Activated T-cell treated with anti-CD3 and anti-CD28 coated beads, Interleukin-2, amount 50 U/mL, for 1 hour (primary cell): ENCODE measurements around the gene NKD2.
"Not testable (repeated sequence)": the region's sequence is repeated elsewhere in the genome, so short reads cannot be mapped to it uniquely, and the experiment has no call there.

ENCODE experiments used
- DNase-seq: peaks from one replicate; pipeline ENCODE4 v3.0.0-alpha.2; 2020

NKD2 gene, protein sequence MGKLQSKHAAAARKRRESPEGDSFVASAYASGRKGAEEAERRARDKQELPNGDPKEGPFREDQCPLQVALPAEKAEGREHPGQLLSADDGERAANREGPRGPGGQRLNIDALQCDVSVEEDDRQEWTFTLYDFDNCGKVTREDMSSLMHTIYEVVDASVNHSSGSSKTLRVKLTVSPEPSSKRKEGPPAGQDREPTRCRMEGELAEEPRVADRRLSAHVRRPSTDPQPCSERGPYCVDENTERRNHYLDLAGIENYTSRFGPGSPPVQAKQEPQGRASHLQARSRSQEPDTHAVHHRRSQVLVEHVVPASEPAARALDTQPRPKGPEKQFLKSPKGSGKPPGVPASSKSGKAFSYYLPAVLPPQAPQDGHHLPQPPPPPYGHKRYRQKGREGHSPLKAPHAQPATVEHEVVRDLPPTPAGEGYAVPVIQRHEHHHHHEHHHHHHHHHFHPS

GRCh38 chr5:1008451-1009358, at the start of gene NKD2:
NKD2 (plus strand) TSS chr5:1008802; CDS start chr5:1009058, 256 bp downstream.
- peak; percentile 71 for DNase-seq

DNA sequence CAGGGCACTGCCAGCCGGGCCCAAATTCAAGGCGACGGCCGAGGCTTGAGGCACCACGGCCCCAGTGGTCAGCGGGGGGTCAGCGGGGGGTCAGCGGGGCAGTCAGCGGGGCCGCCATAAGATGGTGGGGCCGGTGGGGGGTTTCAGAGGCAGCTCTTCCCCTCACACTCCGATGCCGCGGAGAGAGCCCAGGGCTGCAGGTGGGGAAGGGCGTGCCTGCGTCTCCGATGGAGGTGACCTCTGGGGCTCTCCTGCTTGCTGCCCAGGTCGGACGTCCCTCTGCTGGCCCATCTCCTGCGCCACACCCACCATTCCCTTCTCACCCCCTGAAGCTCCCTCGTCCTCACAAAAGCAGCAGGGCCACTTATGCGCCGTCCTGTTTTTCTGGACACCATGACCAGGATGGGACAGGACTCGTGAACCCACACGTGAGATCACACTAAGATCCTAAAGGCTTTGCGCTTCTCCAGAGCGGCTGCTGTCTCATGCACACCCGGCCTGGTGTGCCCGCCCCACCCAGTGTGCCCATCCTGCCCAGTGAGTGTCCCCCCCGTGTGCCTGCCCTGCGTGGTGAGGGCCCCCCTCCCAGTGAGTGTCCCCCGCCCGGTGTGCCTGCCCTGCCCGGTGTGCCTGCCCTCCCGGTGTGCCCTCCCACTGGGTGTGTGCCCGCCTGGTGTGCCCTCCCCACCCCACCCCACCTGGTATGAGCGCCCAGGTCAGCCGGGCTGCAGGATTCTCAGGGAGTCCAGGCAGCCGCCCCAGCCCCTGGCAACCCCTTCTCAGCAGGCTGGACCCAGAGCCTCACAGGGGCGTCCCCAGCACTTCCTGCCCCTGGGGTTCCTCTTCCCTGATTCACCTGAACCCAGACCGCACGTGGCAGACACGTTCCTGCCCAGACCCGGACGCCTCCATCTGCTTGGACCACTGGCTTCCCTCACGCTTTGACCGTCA, 48.7 kb upstream of the NKD2 start:
- DNase-seq: no peak

DNA sequence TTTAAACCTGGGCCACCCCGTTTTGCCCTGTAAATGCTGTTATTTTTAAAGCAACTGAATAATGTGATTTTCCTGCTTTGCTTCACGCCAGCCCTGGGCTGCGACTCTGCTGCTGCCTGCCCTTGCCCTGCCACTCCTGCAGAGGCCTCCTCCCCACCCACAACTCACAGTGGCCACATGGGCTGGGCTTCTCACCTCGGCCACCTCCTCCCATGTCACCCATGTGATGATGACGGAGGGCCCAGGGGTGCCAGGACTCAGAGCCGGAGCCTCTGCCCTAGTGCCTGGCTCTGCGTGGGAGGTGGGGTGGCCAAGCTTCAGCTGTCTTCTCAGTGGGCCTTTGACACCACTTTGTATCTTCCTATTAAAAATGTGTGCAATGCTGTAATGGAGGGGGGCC, 48.1 kb upstream of the NKD2 start:
- no peak for DNase-seq

- DNase-seq: no peak
Measured at GRCh38 chr5:961002-961710, 47.4 kb upstream of the NKD2 start.

GRCh38 chr5:961711-962240, 46.8 kb upstream of the NKD2 start:
- no peak for DNase-seq

GRCh38 chr5:962386-962785, 46.2 kb upstream of the NKD2 start:
- no peak for DNase-seq

DNA sequence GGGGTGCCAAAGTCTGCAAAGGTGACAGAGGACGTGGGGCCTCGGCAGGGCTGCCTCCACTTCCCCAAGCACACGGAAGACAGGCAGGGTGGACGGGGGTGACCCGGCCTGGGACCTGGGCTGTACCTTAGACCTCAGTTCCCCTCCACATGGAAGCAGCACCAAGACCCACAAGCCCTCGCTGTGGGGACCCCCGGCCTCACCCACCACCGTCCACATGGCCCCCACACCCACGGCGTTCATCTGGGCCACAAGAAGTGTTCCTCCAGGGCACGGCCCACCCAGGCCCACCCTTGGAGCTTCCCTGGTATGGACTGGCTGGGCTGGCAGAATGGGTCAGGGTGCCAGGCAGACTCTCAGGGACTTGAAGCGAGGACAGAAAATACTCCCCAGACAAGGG, 45.8 kb upstream of the NKD2 start:
- DNase-seq: no peak

DNA sequence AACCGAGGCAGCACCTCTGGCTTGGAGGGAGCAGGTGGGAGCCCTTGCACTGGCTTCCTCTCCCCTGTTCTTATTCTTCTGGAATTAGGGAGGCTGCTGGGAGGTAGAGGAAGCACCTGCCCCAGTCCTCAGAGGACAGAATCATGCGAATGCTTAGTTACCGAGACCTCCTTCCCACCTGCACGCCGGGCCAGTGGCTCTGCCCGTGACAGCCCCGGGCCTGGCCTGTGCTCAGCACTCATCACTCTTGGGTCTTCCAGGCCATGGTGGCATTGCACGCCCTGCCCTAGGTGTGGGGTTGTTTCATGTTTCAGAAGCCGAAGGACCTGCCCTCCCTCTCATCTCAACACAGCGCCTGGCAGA, 45.3 kb upstream of the NKD2 start:
- DNase-seq: no peak

DNA sequence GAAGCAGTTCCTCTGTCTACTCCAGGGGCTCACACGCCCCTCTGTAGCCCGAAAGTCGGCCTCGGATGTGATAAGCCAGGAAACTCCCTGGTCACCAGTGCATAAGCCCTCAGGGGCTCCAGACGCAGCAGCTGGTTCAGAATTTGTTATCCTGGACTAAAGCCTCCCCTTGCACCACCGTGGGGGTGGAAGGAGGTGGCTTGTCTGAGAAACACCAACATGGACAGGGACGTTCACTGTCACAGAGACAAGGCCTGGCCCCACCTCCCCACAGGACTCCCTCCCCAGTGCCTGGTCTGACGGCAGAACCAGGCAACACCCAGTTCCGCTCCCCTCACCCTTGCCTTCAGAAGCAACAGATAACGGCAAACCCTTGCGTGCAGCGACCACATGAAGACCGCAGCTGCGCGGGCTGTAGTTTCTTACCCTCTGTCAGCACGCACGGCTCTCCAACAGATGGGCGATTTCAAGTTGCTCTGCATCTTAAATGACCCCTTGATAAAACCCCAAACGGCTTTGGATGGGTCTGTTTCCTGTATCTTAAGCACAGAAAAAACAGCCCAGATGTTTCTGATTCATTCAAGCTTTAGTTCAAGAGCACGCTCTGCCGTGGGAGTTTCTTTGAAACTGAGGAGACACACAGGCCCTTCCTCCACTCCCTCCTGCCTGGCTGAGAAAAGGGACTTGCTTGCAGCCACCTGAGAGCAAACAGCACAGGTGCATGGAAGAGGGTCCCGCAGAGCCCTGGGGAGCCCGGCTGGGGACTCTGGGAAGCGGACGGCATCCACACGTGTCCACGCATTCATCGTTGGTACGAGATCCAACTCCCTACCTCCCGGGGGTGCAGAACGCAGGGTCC, 44.7 kb upstream of the NKD2 start:
- DNase-seq: peak; percentile 56

GRCh38 chr5:964821-965220, 43.8 kb upstream of the NKD2 start:
- no peak for DNase-seq

DNA sequence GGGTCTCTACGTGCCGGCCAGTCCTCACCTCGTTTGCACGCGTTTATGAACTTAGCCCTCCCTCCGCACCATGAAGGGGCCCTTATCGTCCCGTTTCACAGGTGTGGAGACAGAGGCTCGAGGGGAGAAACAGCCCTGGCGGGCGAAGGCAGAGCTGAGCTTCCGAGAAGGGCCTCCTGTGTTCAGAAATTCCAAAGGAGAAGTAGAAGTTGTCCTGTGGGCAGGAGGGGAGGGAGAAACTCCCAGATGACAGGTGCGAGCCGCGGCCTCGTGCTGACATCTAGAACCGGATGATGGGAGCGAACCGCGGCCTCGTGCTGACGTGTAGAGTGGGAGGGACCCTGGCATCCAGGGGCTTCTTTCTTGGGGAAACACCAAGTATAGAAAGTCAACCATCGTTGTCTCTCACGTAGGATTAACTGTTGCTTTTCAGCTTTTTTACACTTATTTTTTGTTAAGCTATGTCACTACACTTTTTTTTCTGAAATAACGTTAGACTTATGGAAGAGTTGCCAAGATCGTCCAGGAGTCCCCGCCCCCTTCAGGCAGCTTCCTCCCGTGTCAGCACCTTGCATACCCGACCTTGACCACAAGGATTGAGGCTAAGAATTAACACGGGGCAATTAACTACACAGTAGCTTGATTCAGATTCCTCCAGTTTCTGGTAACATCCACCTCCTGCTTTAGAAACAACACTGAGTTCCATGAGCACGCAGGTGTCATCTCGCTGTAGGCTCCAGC, 42.8 kb upstream of the NKD2 start:
- DNase-seq: no peak

GRCh38 chr5:966345-966710, 42.3 kb upstream of the NKD2 start:
- DNase-seq: no peak

- no peak for DNase-seq
Measured at GRCh38 chr5:966941-967340, 41.7 kb upstream of the NKD2 start.

DNA sequence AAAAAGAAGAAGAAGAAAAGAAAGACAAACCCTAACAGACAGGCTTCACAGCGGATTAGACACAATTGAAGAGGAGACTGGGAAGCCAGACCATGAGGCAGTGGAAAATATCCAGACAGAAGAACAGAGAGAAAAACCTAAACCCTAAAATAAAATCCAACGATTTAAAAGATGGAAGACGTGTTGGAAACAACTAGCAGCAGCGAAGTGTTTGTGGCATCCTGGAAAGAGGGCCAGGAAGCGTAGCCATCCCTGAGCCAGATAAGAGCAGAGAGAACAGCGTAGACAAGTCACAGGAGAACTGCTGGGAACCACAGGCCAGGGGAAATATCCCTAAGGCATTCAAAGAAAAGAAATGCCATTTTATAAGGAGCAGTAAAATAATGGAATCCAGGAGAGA, 39.7 kb upstream of the NKD2 start:
- DNase-seq: no peak

DNA sequence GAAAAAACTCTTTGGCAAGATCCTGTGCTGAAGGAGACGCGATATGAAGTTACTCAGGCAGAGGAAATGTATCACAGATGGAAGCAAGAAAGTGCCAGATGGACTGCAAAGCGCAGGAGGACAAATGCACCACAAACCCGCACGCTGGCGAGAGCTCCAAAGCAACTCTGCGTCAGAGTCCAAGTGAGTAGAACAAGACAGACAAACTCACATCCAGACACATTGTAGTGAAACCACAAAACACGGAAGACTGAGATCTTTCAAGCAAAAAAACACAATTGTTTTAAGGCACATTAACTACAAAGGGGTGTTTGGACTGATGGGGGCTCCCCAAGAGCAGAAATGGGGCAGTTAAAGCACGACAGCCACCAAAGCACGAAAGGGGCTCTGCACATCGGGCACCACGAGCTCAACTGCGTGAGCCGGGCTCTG, 39.2 kb upstream of the NKD2 start:
- no peak for DNase-seq

- not testable (repeated sequence) for DNase-seq
Measured at GRCh38 chr5:972575-972974, 36.0 kb upstream of the NKD2 start.

- no peak for DNase-seq
Measured at GRCh38 chr5:976849-977751, 31.5 kb upstream of the NKD2 start.

DNA sequence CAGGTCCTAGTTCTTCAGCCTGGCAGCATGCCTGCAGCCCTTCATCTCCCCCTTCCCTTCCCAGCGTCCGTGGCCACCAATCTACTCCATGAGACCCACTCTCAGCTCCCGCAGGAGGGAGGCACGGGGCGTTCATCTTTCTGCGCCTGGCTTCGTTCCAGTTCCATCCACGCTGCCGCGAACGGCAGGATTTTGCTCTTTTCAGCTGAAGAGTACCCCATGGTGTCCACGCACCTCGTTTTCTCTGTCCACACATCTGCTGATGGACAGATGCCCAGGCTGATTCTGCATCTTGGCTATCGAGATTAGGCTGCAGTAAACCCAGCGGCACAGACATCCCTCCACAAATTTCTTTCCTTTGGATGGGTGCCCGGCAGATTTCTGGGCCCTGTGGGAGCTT, 30.5 kb upstream of the NKD2 start:
- DNase-seq: no peak

DNA sequence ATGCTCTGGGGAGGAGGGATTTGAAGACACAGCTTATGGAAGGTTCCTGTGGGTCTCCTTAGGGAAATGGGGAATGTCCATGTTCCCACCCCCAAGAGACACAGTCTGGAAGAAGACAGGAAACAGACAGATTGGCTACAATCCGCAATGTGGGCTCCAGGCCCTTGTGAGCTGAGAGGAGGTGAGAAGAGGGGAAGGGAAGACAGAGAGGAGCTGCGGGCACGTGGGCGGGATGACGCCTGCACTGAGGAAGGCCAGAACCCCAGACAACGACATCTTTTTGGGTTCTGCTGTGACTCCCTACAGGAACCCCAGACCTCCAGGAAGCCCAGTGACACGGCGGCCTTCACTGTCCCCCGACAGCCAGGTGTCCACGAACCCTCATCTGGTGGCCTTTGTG, 29.9 kb upstream of the NKD2 start:
- no peak for DNase-seq
